C4-2B (cell line): ENCODE data around the gene GPR107.

ENCODE experiments used
- H3K27ac ChIP-seq: fragments of 450-650 bp; 2 replicates; pipeline ENCODE4 v1.5.1; 2017
- ZFX ChIP-seq: fragments of 450-650 bp; IDR thresholded peaks from 2 replicates; pipeline ENCODE4 v1.6.1; 2017
- TF ChIP-seq, protein P1 (sequence below): fragments of 450-650 bp; conservative IDR thresholded peaks from 2 replicates; pipeline ENCODE4 v1.5.1; 2017; ENCODE audit warnings: mild to moderate bottlenecking

Gene GPR107

GRCh38 chr9:130023144-130023787 is 30.4 kb upstream of the GPR107 start:
- TF ChIP-seq ZFX = no peak
- TF ChIP-seq, protein P1, sequence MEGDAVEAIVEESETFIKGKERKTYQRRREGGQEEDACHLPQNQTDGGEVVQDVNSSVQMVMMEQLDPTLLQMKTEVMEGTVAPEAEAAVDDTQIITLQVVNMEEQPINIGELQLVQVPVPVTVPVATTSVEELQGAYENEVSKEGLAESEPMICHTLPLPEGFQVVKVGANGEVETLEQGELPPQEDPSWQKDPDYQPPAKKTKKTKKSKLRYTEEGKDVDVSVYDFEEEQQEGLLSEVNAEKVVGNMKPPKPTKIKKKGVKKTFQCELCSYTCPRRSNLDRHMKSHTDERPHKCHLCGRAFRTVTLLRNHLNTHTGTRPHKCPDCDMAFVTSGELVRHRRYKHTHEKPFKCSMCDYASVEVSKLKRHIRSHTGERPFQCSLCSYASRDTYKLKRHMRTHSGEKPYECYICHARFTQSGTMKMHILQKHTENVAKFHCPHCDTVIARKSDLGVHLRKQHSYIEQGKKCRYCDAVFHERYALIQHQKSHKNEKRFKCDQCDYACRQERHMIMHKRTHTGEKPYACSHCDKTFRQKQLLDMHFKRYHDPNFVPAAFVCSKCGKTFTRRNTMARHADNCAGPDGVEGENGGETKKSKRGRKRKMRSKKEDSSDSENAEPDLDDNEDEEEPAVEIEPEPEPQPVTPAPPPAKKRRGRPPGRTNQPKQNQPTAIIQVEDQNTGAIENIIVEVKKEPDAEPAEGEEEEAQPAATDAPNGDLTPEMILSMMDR = no peak
- no peak overlapping the region for H3K27ac ChIP-seq

DNA sequence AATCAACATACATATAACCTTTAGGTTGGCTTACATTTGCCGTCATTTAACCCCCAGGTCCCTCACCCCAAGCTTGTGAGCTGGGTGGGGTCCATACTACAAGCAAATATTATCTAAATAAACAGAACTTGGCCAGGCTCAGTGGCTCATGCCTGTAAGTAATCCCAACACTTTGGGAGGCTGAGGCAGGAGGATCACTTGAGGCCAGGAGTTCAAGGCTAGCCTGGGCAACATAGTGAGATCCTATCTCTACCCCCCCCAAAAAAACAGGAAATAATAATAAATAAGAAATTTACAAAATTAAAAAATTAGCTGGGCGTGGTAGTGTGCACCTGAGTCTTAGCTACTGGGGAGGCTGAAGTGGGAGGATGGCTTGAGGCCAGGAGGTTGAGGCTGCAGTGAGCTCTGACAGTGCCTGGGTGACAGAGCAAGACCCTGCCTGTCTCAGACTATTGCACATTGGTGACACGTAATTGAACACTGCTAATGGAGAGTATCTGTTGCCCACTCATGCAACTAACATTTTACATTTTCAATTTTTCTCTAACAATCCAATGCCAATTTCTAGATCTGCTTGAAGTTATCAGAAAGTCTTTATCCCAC is 29.6 kb upstream of the GPR107 start:
- no peak overlapping the region for H3K27ac ChIP-seq
- no peak for TF ChIP-seq ZFX
- TF ChIP-seq, protein P1 = no peak

DNA sequence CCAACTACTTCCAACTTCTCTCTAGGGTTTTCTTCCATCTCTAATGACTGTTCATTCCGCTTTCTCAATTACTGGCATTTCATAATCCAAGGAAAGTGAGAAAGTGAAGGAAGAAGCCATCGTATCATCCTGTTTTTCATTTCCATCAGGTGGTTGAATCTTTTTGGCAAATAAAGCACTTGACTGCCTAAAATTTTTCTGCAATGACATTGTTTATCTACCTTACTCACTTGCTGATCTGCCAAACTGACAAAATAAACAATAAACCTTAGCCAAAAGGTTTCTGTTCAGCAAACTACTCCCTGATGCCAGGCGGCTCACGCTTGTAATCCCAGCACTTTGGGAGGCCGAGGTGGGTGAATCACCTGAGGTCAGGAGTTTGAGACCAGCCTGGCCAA is 29.1 kb upstream of the GPR107 start:
- peak overlapping the region; percentile 65 for H3K27ac ChIP-seq
- no peak for TF ChIP-seq ZFX
- TF ChIP-seq, protein P1 = no peak

GRCh38 chr9:130026583-130027340 is 26.9 kb upstream of the GPR107 start:
- no peak overlapping the region for H3K27ac ChIP-seq
- no peak for TF ChIP-seq ZFX
- TF ChIP-seq, protein P1 = no peak

DNA sequence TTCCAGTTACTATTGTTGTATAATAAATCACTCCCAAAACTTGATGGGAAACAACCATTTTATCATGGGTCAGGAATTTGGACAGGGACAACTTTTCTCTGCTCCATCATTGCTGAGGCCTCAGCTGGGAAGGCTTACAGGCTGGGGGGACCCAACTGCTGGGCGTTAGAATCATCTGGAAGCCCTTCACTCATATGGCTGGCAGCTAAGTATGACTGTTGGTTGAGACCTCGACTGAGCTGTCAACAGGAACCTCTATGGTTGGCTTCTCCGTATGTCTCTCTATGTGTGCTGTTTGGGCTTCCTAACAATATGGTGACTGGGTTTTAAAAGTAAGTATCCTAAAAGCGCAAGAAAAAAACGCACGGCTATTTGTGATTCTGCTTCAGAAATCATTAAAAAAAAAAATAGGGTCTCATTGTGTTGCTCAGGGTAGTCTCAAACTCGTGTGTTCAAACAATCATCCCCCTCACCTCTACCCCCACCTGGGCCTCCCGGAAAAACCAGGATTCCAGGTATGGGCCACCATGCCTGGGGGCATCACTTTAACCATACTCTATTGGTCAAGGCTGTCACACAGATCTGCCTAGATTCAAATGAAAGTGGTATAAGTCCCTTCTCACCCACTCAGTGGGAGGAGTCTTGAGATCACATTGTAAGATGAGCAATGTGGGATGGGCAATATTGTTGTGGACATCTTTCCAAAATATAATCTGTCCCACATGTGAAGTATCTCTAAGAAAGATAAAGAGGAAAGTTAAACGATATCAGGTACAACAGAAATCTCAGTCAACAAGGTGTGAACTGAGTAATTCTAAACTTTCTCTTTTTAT is 26.0 kb upstream of the GPR107 start:
- no peak for TF ChIP-seq ZFX
- TF ChIP-seq, protein P1 = no peak
- H3K27ac ChIP-seq = no peak overlapping the region

DNA sequence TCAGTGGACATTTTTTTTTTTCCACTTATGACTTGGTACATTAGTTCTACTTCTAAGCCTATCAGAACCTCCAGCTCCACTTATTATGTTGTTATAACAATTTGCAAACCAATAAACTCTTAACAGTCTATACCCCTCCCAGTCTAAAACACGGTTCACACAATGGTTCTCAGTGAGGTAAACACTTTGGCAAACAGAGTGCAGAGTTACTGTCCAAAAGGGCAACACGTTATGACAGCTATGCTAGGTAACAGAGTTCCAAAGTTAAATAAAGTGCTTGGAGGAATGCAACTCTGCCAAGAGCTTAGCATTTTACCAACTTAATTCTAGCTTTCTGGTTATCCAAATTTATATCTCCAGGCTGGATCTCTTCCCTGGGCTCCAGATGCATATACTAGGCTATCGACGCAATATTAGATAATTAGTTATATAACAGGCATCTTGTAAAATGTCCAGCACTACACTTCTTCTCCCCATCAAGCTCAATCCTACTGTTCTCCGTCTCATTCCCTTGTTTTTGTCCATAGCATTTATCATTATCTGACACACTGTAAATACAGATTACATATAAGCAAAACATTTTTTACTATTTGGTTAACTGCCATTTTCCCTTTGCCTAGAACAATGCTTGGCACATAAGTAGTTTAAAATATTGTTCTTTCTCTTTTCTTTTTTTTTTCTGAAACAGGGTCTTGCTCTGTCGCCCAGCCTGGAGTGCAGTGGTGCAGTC is 25.0 kb upstream of the GPR107 start:
- no peak for TF ChIP-seq ZFX
- TF ChIP-seq, protein P1 = no peak

More for the DNA sequence above, 25.0 kb upstream of the GPR107 start:
- H3K27ac ChIP-seq = no peak overlapping the region
